Motor neuron (in vitro differentiated cells): Measurements from ENCODE around the gene EED. TPM values are rescaled to one million over a fixed set of nuclear protein-coding genes. Genes with fewer than 3 reads are reported as not detected.

Source experiments
- ATAC-seq, 8 experiments: fragments of 200-7000 bp; cut with Tn5 transposase; replicated peaks in 6 of 8; 2 replicates each; pipeline ENCODE4 v1.8.0; 2021; ENCODE audit warnings: mild to moderate bottlenecking in 8 of 8, moderate library complexity in 8 of 8
- H3K27ac ChIP-seq, 2 donors: fragments of 250-450 bp; sonication (Bioruptor Pico); 2 replicates each; pipeline ENCODE4 v1.9.0; 2021; ENCODE audit warnings: antibody characterized with exemption in 2 of 2, mild to moderate bottlenecking in 2 of 2, moderate library complexity in 1 of 2
- H3K4me1 ChIP-seq, 2 donors: fragments of 250-450 bp; sonication (Bioruptor Pico); replicated peaks in 1 of 2; 2 replicates each; pipeline ENCODE4 v1.6.1; 2021; ENCODE audit warnings: antibody characterized with exemption in 2 of 2, mild to moderate bottlenecking in 2 of 2, moderate library complexity in 1 of 2
- H3K4me3 ChIP-seq, 5 donors: fragments of 250-450 bp; sonication (Bioruptor Pico); 2 replicates each; pipeline ENCODE4 v1.9.0; 2021; ENCODE audit warnings: antibody characterized with exemption in 5 of 5, mild to moderate bottlenecking in 5 of 5, moderate library complexity in 4 of 5
- WGBS, 10 experiments: fragments of 450-650 bp; shearing (Covaris generic); methylation state at CpG; one replicate each; pipeline ENCODE4 v1.0.0; 2022; 5-methylcytosine and 5-hydroxymethylcytosine counted together
- in situ Hi-C, 9 experiments: fragments of 400-800 bp; cut with MboI; loops; one replicate each; pipeline ENCODE4 v1.15.0; 2021; ENCODE audit warnings: low sequenced_read_pairs in 9 of 9, low pct_unique_long_range_greater_than_20kb in 2 of 9; ENCODE audit not compliant: unreplicated experiment in 9 of 9
- total RNA-seq, 8 experiments: library from RNA; unstranded; fragments of 300-600 nt; gene quantifications; 2 replicates each; pipeline versions ENCODE4 v1.2.3 to v1.2.4, GENCODE V29; 2022

Gene EED
- total RNA-seq, 8 experiments from 2014 or later: 11.1 to 36.5 (median 17.0) TPM

DNA sequence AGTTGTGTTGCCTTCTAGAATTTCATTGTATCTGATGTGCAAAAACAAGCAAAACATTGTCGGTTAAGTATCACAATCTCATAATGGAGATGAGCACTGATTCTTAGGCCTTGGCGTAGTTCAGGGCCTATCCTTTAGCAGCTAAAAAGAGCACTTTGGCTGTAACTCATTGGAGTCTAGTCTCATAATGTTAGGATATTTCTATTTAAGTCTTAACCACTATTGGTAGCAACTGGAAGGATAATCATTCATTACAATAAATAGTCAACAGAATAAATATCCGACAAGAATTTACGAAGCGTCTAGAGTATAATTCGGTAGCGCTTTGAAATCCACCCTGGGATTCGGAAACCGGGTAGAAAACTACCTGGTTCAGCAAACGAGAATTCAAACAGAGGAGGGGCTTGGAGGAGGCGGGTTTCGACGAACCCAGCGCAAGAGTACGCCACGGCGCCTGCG lies 461 bp upstream of the EED start:
- in situ Hi-C loops: loop anchor here in 1 of 9 experiments (25.0 kb wide), 1 partner anchor 207 kb away; no protein-coding TSS in a partner anchor
- H3K27ac ChIP-seq: peak overlapping the region; percentile 99
- 0 to 11% (median 3%) methylated on average over 5 to 18 of the region's 18 CpGs for WGBS, 10 experiments
- H3K4me3 ChIP-seq: peak overlapping the region; percentile 83 to 97 (median 92)
- peaks cover 4 to 17% of the 10 kb centered on the region in 2 donors for H3K4me1 ChIP-seq
- ATAC-seq: peak; percentile 66 to 77 (median 74)

GRCh38 chr11:86245369-86246292 lies 1.1 kb downstream of the EED start:
- peak in 7 of 8 experiments; percentile 9 to 39 (median 31) for ATAC-seq
- in situ Hi-C loops: loop anchor here in 1 of 9 experiments (25.0 kb wide), 1 partner anchor 208 kb away; no protein-coding TSS in a partner anchor
- H3K4me1 ChIP-seq: peaks cover 4 to 17% of the 10 kb centered on the region in 2 donors
- peak overlapping the region; percentile 83 to 97 (median 92) for H3K4me3 ChIP-seq
- H3K27ac ChIP-seq: no peak overlapping the region
- WGBS, 10 experiments: 0 to 2% (median 1%) methylated on average over 3 to 22 of the region's 38 CpGs

GRCh38 chr11:86246293-86246675 lies 1.7 kb downstream of the EED start:
- Histone ChIP-seq H3K4me1 (peaks cover 4 to 17% of the 10 kb centered on the region in 2 donors), H3K4me3 (peak overlapping the region; percentile 83 to 97 (median 92)), H3K27ac (no peak overlapping the region)
- in situ Hi-C loops: loop anchor here in 1 of 9 experiments (25.0 kb wide), 1 partner anchor 209 kb away; no protein-coding TSS in a partner anchor
- ATAC-seq: no peak
- WGBS, 10 experiments: 6 to 73% (median 35%) methylated on average over 2 to 5 of the region's 5 CpGs

DNA sequence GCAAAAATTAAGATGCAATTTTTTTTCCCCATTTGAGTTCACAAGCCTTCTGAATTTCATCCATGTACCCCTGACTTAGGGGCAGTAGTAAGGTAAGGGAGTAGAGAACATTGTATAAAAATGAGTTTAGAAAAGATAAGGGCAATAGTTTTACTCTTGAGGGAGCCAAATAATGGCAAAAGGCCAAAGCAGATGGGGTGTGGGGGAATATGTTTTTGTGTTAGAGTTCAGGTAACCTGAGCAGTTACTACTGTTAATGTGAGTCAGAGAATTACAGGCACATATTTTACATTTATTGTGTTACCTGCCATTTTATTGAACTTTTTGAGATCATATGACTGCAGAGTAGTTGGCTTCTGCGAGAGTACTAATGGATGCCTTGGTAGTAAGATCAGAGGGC lies 3.1 kb downstream of the EED start:
- H3K4me3 ChIP-seq: no peak overlapping the region
- 90 to 100% (median 100%) methylated on average over 1 of the region's 1 CpG; no CpG with 5 or more reads in 4 of the 10 experiments for WGBS, 10 experiments
- H3K27ac ChIP-seq: no peak overlapping the region
- in situ Hi-C loops: loop anchor here in 1 of 9 experiments (25.0 kb wide), 1 partner anchor 210 kb away; no protein-coding TSS in a partner anchor
- H3K4me1 ChIP-seq: peaks cover 4 to 17% of the 10 kb centered on the region in 2 donors
- ATAC-seq: no peak

DNA sequence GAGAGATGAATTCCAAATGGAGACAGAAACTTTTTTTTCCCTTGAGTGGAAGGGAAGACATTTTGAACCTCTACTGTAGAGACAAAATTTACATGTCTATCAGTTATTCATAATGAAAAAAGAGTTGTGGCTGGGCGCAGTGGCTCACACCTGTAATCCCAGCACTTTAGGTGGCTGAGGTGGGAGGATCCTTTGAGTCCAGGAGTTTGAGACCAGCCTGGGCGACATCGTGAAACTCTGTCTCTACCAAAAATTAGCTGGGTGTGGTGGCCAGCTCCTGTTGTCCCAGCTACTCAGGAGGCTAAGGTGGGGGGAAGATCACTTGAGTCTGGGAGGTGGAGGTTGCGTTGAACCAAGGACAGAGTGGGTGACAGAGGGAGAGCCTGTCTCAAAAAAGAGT lies 4.1 kb downstream of the EED start:
- no peak for ATAC-seq
- Histone ChIP-seq H3K4me3 (no peak overlapping the region), H3K27ac (no peak overlapping the region), H3K4me1 (peaks cover 4 to 16% of the 10 kb centered on the region in 2 donors)
- in situ Hi-C loops: loop anchor here in 1 of 9 experiments (25.0 kb wide), 1 partner anchor 211 kb away; no protein-coding TSS in a partner anchor
- 71 to 100% (median 88%) methylated on average over 1 to 3 of the region's 4 CpGs; no CpG with 5 or more reads in 4 of the 10 experiments for WGBS, 10 experiments

DNA sequence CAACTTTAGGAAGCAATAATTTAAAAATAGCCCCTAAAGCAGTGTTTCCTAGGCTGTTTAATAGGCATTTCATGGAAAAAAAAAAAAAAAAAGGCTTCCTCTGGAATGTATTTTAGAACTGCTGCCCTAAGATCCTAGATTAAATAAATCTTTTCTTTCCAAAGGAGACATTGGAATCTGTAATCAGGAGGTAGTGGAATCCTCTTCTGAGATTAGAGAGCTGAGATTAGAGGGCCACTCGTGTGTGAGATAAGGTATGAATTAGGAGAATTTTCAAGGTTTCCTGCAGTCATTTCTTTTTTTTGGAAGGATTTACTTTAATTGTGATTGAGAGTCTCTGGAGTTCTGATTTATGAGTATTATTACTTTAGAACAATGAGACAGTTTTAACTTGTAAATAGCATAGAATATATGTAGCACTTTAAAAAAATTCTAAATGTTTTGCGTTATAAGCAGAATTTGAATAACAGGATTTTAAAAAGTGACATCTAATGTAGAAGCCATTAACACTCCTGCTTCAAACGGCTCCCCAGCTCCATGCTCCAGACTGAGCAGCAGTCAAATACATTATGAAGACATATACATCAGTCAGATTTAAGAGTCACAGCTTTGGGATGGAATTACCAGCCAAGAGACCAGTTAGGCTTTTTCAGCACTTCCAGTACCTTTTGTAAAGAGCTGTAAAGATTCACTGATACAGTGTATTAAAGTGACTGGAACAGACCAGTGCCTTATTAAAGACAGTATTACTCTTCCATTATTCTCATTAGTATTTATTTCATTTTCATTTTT lies 5.0 kb downstream of the EED start:
- no peak overlapping the region for H3K27ac ChIP-seq
- H3K4me1 ChIP-seq: peaks cover 4 to 12% of the 10 kb centered on the region in 2 donors
- no peak for ATAC-seq
- in situ Hi-C loops: loop anchor here in 1 of 9 experiments (25.0 kb wide), 1 partner anchor 212 kb away; no protein-coding TSS in a partner anchor
- 18 to 72% (median 61%) methylated on average over 1 to 3 of the region's 3 CpGs; no CpG with 5 or more reads in 1 of the 10 experiments for WGBS, 10 experiments
- H3K4me3 ChIP-seq: no peak overlapping the region

DNA sequence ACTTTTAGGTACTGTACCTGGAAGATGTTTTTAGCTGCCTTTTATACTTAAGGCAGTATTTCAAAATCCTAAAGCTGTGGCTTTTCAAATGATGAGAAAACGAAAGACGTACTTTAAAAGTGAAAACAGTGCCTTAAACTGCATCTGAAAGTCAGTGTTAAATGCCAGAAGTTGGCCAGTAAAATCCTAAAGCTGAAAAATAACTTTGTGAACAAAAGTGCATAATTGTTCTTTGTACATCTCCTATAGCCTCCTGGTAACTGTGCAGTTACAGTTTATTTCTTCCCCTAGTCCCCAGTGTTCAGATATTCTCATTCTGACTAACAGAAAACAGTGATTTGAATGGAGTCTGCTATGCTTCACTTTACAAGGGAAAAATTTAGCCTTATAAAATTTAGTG lies 6.8 kb downstream of the EED start:
- no peak overlapping the region for H3K4me3 ChIP-seq
- whole genome bisulfite sequencing, 10 experiments: 11 to 100% (median 95%) methylated on average over 1 to 2 of the region's 2 CpGs; no CpG with 5 or more reads in 2 of the 10 experiments
- peaks cover 4 to 8% of the 10 kb centered on the region in 2 donors for H3K4me1 ChIP-seq
- no peak overlapping the region for H3K27ac ChIP-seq
- no peak for ATAC-seq
- in situ Hi-C loops: no loop called here

DNA sequence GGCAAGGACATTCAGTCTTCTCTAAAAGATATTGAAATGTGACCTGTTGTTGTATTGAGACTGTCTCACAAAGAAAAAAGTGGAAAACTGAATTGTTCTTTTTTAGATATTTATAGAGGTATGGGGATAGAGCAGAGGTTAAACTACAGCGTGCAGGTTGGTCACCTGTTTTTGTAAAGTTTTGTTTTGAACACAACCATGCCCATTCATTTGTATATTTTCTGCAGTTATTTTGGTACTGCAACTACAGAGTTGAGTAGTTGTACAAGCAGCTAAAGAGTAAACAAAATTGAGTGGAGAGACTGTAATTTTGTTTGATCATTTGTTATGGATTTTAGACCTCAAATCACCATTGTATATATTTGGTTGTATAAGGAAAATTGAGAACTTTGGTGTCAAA lies 11.3 kb downstream of the EED start:
- ATAC-seq: no peak
- Histone ChIP-seq H3K27ac (no peak overlapping the region), H3K4me3 (no peak overlapping the region), H3K4me1 (no peaks in the 10 kb centered on the region)
- WGBS, 10 experiments: 60 to 100% (median 100%) methylated on average over 1 of the region's 1 CpG; no CpG with 5 or more reads in 1 of the 10 experiments
- in situ Hi-C loops: no loop called here

GRCh38 chr11:86256608-86257007 lies 12.1 kb downstream of the EED start:
- 42 to 95% (median 63%) methylated on average over 1 to 6 of the region's 6 CpGs; no CpG with 5 or more reads in 2 of the 10 experiments for WGBS, 10 experiments
- Histone ChIP-seq H3K4me1 (no peaks in the 10 kb centered on the region), H3K27ac (no peak overlapping the region), H3K4me3 (no peak overlapping the region)
- no peak for ATAC-seq
- in situ Hi-C loops: no loop called here

GRCh38 chr11:86257446-86257845 lies 12.9 kb downstream of the EED start:
- no peak for ATAC-seq

GRCh38 chr11:86259730-86260129 lies 15.2 kb downstream of the EED start:
- in situ Hi-C loops: no loop called here
- H3K27ac ChIP-seq: no peak overlapping the region
- peak in 3 of 8 experiments; percentile 63 to 96 (median 77) for ATAC-seq
- H3K4me1 ChIP-seq: no peaks in the 10 kb centered on the region
- H3K4me3 ChIP-seq: no peak overlapping the region
- 0 to 83% (median 43%) methylated on average over 1 of the region's 1 CpG; no CpG with 5 or more reads in 3 of the 10 experiments for WGBS, 10 experiments

More at GRCh38 chr11:86257446-86257845, 12.9 kb downstream of the EED start:
- in situ Hi-C loops: no loop called here
- Histone ChIP-seq H3K27ac (no peak overlapping the region), H3K4me3 (no peak overlapping the region), H3K4me1 (no peaks in the 10 kb centered on the region)

DNA sequence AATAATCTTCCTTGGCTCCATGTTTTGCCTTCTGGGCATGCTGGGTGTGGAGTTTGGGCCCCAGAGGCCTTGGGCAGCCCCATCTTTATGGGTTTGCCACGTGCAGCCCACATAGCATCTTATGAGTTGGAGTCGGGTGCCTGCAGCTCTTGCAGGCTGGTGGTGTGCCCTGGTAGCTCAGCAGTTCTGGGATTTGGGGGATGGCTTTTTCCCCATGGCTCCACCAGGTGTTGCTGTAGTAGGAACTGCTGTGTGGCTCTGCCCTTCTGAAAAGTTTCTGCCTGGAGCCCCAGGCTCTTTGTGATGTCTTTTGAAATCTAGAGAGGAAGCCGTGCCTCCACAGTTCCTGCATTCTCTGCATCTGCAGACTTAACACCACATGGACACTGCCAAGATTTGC lies 16.8 kb downstream of the EED start:
- no peak for ATAC-seq
- in situ Hi-C loops: no loop called here
- WGBS, 10 experiments: 67 to 100% (median 85%) methylated on average over 1 to 2 of the region's 3 CpGs; no CpG with 5 or more reads in 6 of the 10 experiments
- no peak overlapping the region for H3K27ac ChIP-seq
- no peaks in the 10 kb centered on the region for H3K4me1 ChIP-seq
- no peak overlapping the region for H3K4me3 ChIP-seq
